Endothelial cell of umbilical vein (primary cell): ENCODE results near the gene TRAF3. TPM values are rescaled to one million over a fixed set of nuclear protein-coding genes. Genes with fewer than 3 reads are reported as not detected.

Experiments used
- BruUV-seq: library from RNA; stranded (reverse); fragments of 400-500 nt; replicated peaks from 2 replicates; lab custom pipeline; 2021; lab: Mats Ljungman, UMichigan
- CTCF ChIA-PET: fragments of 300-600, 350-600 bp; sonication (Branson Sonifier 250); formaldehyde crosslinking; loops from one replicate; lab custom pipeline; 2021; ENCODE audit warnings: antibody characterized with exemption, inconsistent platforms; lab: Charles Lee
- POLR2A ChIA-PET: fragments of 300-600, 350-600 bp; sonication (Branson Sonifier 250); formaldehyde crosslinking; loops from one replicate; lab custom pipeline; 2021; ENCODE audit warnings: antibody characterized with exemption, inconsistent platforms; lab: Charles Lee
- DNase-seq: peaks from one replicate; pipeline ENCODE4 v3.0.0-alpha.2; 2011; ENCODE audit warnings: low read depth, low spot score
- FAIRE-seq: peaks from 2 replicates; lab custom pipeline; 2011; peaks lifted over from hg19 to GRCh38; lab: Jason Lieb, UNC
- H2AFZ ChIP-seq: 2 replicates; pipeline ENCODE4 v1.6.0; 2012; ENCODE audit warnings: low read depth, low read length, control low read depth, inconsistent platforms
- H3K27ac ChIP-seq: 2 replicates; pipeline ENCODE4 v1.5.1; 2011; ENCODE audit warnings: low read depth, mild to moderate bottlenecking, control low read depth, low read length, moderate library complexity; ENCODE audit not compliant: insufficient read depth
- H3K27me3 ChIP-seq, 2 experiments: 2 replicates each; pipeline versions ENCODE4 v1.6.0 to v1.6.1; 2011; ENCODE audit warnings: low read length in 2 of 2, mixed read lengths in 1 of 2; ENCODE audit not compliant: control insufficient read depth in 2 of 2, insufficient read depth in 2 of 2
- H3K36me3 ChIP-seq, 2 experiments: 2 replicates in 1 of 2; 3 replicates in 1 of 2; pipeline ENCODE4 v1.5.1; 2011; ENCODE audit warnings: low read length in 2 of 2, mild to moderate bottlenecking in 1 of 2, moderate library complexity in 1 of 2; ENCODE audit not compliant: control insufficient read depth in 2 of 2, insufficient read depth in 2 of 2; ENCODE audit errors: extremely low read depth in 1 of 2
- H3K4me1 ChIP-seq: 3 replicates; pipeline ENCODE4 v1.5.1; 2011; ENCODE audit warnings: mild to moderate bottlenecking, low read length; ENCODE audit not compliant: control insufficient read depth, insufficient read depth; ENCODE audit errors: extremely low read depth
- H3K4me2 ChIP-seq: 2 replicates; pipeline ENCODE4 v1.6.1; 2011; ENCODE audit warnings: low read length, control low read depth, mixed read lengths; ENCODE audit not compliant: insufficient read depth
- H3K4me3 ChIP-seq, 3 experiments: fragments of 200-600 bp in 1 of 3; sonication (generic), shearing (Covaris generic) in 1 of 3; replicated peaks in 1 of 3; 2 replicates each; pipeline ENCODE4 v1.5.1; 2011 to 2016; ENCODE audit warnings: control low read depth in 3 of 3, low read length in 3 of 3, mild to moderate bottlenecking in 2 of 3, inconsistent platforms in 1 of 3, low read depth in 1 of 3, moderate library complexity in 1 of 3; ENCODE audit not compliant: insufficient read depth in 1 of 3
- H3K79me2 ChIP-seq: 2 replicates; pipeline ENCODE4 v1.6.0; 2012; ENCODE audit warnings: low read length, inconsistent platforms; ENCODE audit not compliant: control insufficient read depth, insufficient read depth
- H3K9ac ChIP-seq: replicated peaks from 2 replicates; pipeline ENCODE3; 2011; ENCODE audit warnings: low read length, control low read depth; ENCODE audit not compliant: insufficient read depth; ENCODE audit errors: extremely low read depth
- H3K9me1 ChIP-seq: replicated peaks from 3 replicates; pipeline ENCODE4 v1.6.0; 2011; ENCODE audit warnings: mild to moderate bottlenecking, low read length; ENCODE audit not compliant: control insufficient read depth, insufficient read depth; ENCODE audit errors: extremely low read depth
- H3K9me3 ChIP-seq: replicated peaks from 2 replicates; pipeline ENCODE4 v1.5.1; 2012; ENCODE audit warnings: low read length, inconsistent platforms; ENCODE audit not compliant: control insufficient read depth, insufficient read depth
- H4K20me1 ChIP-seq: replicated peaks from 2 replicates; pipeline ENCODE3; 2011; ENCODE audit warnings: mild to moderate bottlenecking, low read length; ENCODE audit not compliant: control insufficient read depth, insufficient read depth; ENCODE audit errors: extremely low read depth
- EZH2 ChIP-seq: IDR thresholded peaks from 2 replicates; pipeline ENCODE4 v1.6.1; 2012; ENCODE audit warnings: borderline replicate concordance, low read depth, mild to moderate bottlenecking, moderate library complexity, low read length, inconsistent platforms; ENCODE audit not compliant: severe bottlenecking
- FOS ChIP-seq: IDR thresholded peaks from 2 replicates; pipeline ENCODE4 v1.6.1; 2011; ENCODE audit warnings: mild to moderate bottlenecking, low read length, moderate library complexity, borderline replicate concordance; ENCODE audit not compliant: insufficient read depth
- GATA2 ChIP-seq: IDR thresholded peaks from 2 replicates; pipeline ENCODE4 v1.7.0; 2011; ENCODE audit warnings: low read depth, mild to moderate bottlenecking, moderate library complexity, mixed read lengths, low read length; ENCODE audit not compliant: insufficient read length, insufficient read depth
- JUN ChIP-seq: IDR thresholded peaks from 2 replicates; pipeline ENCODE4 v1.6.1; 2011; ENCODE audit warnings: borderline replicate concordance, low read depth; ENCODE audit not compliant: insufficient read length, insufficient read depth
- MYC ChIP-seq: IDR thresholded peaks from one replicate; pipeline ENCODE4 v1.6.1; 2011; ENCODE audit warnings: mild to moderate bottlenecking, low read depth, low read length
- POLR2A ChIP-seq: IDR thresholded peaks from 2 replicates; pipeline ENCODE4 v1.6.1; 2012; ENCODE audit warnings: low read depth, mild to moderate bottlenecking, control low read depth, low read length
- POLR2AphosphoS5 ChIP-seq: IDR thresholded peaks from 2 replicates; pipeline ENCODE4 v1.6.1; 2012; ENCODE audit warnings: low read depth, mild to moderate bottlenecking, control low read depth, low read length, moderate library complexity; ENCODE audit not compliant: insufficient read depth
- dilution Hi-C: fragments of 300-500 bp; cut with MboI; formaldehyde crosslinking; loops from one replicate; pipeline ENCODE4 v1.15.0; 2019; ENCODE audit warnings: low sequenced_read_pairs; ENCODE audit not compliant: extremely low pct_ligation_motif_present
- intact Hi-C: fragments of 100-400 bp; cut with micrococcal nuclease; formaldehyde crosslinking; loops from one replicate; pipeline ENCODE4 v1.10.0; 2022
- polyA plus RNA-seq, 4 experiments: library from polyadenylated mRNA; depleted of rRNA in 3 of 4; stranded (reverse) in 3 of 4; unstranded in 1 of 4; fragments of >200 nt; gene quantifications; 2 replicates each; pipeline versions ENCODE4 v1.2.1 to v1.2.3, GENCODE V29; 2011 to 2012; ENCODE audit warnings: missing spikeins in 1 of 4
- total RNA-seq: library from RNA; stranded (reverse); gene quantifications from 2 replicates; pipeline ENCODE4 v1.2.3, GENCODE V29; 2021
- TF ChIP-seq, protein P1 (sequence below), 2 donors: IDR thresholded peaks; 1 replicate in 1 of 2; 2 replicates in 1 of 2; pipeline ENCODE4 v1.5.1; 2011; ENCODE audit warnings: low read length in 2 of 2, mild to moderate bottlenecking in 2 of 2, moderate library complexity in 2 of 2, control low read depth in 1 of 2, inconsistent platforms in 1 of 2, low read depth in 1 of 2; ENCODE audit not compliant: insufficient read depth in 1 of 2; ENCODE audit errors: extremely low read depth in 1 of 2
- TF ChIP-seq, protein P2 (sequence below): IDR thresholded peaks from 2 replicates; pipeline ENCODE4 v1.6.1; 2011; ENCODE audit not compliant: insufficient read depth, insufficient read length

TRAF3 gene
- total and polyA plus RNA-seq, 2 donors (not counting 3 experiments of a cell fraction or from before 2014, with no cell fraction given): 14.4 to 27.6 TPM

DNA sequence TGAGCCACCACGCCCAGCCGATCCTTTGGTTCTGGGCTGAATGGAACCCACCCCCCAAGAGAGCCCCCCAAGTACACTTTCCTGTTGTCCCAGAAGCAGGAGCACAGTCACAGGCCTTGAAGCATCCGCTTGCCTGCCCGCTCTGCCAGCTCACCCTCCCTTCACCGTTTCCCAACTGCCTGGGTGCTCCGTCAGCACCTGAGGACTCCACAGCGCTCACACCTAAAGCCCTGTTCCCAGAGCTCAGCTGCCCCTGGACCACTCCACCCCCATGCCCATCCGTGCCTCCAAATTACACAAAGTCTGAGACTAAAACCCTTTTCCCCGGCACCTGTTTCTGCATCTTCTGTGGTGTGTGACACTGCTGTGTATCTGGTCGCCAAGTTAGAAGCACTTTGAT is 44.3 kb upstream of the TRAF3 start:
- no TSS peak for BruUV-seq
- Histone ChIP-seq H3K4me3 (no peak overlapping the region), H3K4me2 (no peak overlapping the region), H3K9me3 (no peaks in the 10 kb centered on the region), H3K4me1 (no peaks in the 10 kb centered on the region), H3K79me2 (no peaks in the 10 kb centered on the region), H3K27me3 (no peaks in the 10 kb centered on the region), H3K27ac (no peak overlapping the region), H3K36me3 (peaks cover 0 to 11% of the 10 kb centered on the region in 2 experiments), H4K20me1 (no peaks in the 10 kb centered on the region), H3K9me1 (no peaks in the 10 kb centered on the region), H2AFZ (no peak overlapping the region), H3K9ac (no peak overlapping the region)
- TF ChIP-seq POLR2AphosphoS5 (no peak), GATA2 (no peak), EZH2 (no peak), MYC (no peak), JUN (no peak)
- TF ChIP-seq, protein P1, sequence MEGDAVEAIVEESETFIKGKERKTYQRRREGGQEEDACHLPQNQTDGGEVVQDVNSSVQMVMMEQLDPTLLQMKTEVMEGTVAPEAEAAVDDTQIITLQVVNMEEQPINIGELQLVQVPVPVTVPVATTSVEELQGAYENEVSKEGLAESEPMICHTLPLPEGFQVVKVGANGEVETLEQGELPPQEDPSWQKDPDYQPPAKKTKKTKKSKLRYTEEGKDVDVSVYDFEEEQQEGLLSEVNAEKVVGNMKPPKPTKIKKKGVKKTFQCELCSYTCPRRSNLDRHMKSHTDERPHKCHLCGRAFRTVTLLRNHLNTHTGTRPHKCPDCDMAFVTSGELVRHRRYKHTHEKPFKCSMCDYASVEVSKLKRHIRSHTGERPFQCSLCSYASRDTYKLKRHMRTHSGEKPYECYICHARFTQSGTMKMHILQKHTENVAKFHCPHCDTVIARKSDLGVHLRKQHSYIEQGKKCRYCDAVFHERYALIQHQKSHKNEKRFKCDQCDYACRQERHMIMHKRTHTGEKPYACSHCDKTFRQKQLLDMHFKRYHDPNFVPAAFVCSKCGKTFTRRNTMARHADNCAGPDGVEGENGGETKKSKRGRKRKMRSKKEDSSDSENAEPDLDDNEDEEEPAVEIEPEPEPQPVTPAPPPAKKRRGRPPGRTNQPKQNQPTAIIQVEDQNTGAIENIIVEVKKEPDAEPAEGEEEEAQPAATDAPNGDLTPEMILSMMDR (IDR thresholded peaks at IDR 0.05; ENCODE audit: extremely low read depth in 1 of 2, insufficient read depth in 1 of 2, low read depth in 1 of 2, low read length in 2 of 2): no peak
- dilution Hi-C loops: no loop called here
- FAIRE-seq (no peak), DNase-seq (no peak)
- ChIA-PET CTCF (interaction anchor here (1.7 kb wide), 1 partner anchor 208 kb away, joined by 4 read pairs; no protein-coding TSS in a partner anchor), POLR2A (no interaction called here)
- intact Hi-C loops: no loop called here

DNA sequence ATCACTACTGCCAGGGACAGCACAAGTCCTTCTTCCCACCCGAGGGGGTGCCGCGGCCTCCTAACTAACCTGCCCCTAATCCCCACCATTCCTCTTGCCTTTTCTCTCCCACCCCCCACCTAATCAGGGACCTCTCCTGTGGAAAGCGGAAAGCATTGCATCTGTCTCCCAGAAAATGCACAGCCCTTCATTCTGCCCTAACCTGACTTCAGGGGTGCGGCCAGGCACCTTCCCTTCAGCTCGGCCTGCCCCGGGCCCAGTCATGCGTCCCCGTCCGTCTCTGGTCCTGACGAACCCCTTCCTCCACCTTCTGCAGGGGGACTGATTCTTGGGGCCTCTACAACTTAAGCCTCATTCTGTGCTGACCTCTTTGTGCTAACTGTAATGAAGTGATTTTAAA is 43.9 kb upstream of the TRAF3 start:
- Histone ChIP-seq H3K4me3 (no peak overlapping the region), H3K9me3 (no peaks in the 10 kb centered on the region), H3K4me2 (no peak overlapping the region), H3K27ac (no peak overlapping the region), H3K4me1 (no peaks in the 10 kb centered on the region), H3K36me3 (peaks cover 0 to 8% of the 10 kb centered on the region in 2 experiments), H4K20me1 (no peaks in the 10 kb centered on the region), H3K79me2 (no peaks in the 10 kb centered on the region), H3K9ac (no peak overlapping the region), H2AFZ (no peak overlapping the region), H3K9me1 (no peaks in the 10 kb centered on the region), H3K27me3 (no peaks in the 10 kb centered on the region)
- intact Hi-C loops (no loop called here), dilution Hi-C loops (no loop called here)
- no peak for TF ChIP-seq JUN
- TF ChIP-seq FOS: no peak
- TF ChIP-seq MYC: no peak
- no peak for TF ChIP-seq POLR2A
- no peak for TF ChIP-seq POLR2AphosphoS5
- TF ChIP-seq EZH2: no peak
- TF ChIP-seq GATA2: no peak
- TF ChIP-seq, protein P1 (IDR thresholded peaks at IDR 0.05; ENCODE audit: extremely low read depth in 1 of 2, insufficient read depth in 1 of 2, low read depth in 1 of 2, low read length in 2 of 2): no peak
- TF ChIP-seq, protein P2, sequence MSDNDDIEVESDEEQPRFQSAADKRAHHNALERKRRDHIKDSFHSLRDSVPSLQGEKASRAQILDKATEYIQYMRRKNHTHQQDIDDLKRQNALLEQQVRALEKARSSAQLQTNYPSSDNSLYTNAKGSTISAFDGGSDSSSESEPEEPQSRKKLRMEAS: no peak
- BruUV-seq: no TSS peak
- FAIRE-seq (no peak), DNase-seq (no peak)
- ChIA-PET POLR2A (no interaction called here), CTCF (no interaction called here)
